Measurements from ENCODE around the gene UBR2. TPM values are rescaled to one million over a fixed set of nuclear protein-coding genes. Genes with fewer than 3 reads are reported as not detected.
"Not testable (repeated sequence)": the region's sequence is repeated elsewhere in the genome, so short reads cannot be mapped to it uniquely, and the experiment has no call there.

The UBR2 gene
- polyA plus RNA-seq, 4 donors = 9.0 to 24.2 (median 13.0) TPM

DNA sequence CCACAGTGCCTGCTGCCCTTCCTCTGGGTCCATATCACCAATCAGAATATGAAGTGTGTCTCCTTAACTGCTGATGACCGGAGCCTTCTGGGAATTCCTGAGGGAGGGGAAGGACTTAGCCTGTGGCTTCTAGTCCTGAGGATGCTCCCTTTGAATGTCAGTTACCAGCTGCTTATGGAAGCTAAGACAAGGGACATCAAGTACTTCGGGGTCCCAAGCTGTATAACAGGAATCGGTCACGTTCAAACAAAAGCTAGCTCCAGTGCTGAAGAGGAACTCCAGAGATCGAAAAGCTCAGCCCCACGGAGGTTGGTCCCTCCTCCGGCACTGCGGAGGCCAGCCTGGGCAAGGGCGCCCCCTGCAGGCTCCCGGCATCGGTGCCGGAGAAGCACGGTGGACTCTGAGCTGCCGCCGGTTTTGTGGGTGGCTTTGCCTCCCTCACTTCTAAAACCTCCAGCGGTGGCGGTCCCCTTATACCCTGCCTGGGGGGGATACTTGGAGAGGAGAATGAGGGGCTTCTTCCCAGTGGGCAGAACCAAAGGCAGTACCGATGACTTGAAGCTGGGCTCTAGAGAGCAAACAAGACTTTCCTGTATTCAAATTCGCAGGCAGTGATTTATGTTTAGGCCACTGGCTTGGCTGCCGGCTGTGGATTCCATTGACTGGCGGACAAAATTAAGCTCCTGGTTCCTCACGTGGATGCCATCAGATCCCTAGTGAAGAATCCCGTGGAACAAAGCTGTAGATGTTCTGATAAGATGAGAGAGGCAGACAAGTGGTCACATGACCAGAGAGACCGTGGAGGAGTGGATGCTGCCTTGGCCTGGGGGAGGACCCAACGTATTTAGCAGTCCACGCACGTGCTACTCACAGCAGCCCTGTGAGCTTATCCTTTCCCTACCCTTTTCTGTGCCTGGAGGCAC is 16.2 kb upstream of the UBR2 start:
- DNase-seq = peak; percentile 80 to 92
- no peak for FAIRE-seq
- H3K27me3 ChIP-seq (ENCODE audit: control insufficient read depth in 3 of 3, insufficient read depth in 3 of 3, low read length in 3 of 3) = no peaks in the 10 kb centered on the region
- H3K4me3 ChIP-seq (ENCODE audit: low read depth in 1 of 3, low read length in 3 of 3) = peak overlapping the region in 2 of 3 donors; percentile 22 to 52
- no peaks in the 10 kb centered on the region for H3K9me3 ChIP-seq (ENCODE audit: control insufficient read depth in 2 of 2, insufficient read depth in 1 of 2, low read depth in 1 of 2, low read length in 1 of 2)
- peak overlapping the region in 2 of 3 donors; percentile 63 to 81 for H3K27ac ChIP-seq (ENCODE audit: low read depth in 1 of 3, low read length in 2 of 3)
- no peaks in the 10 kb centered on the region for H3K36me3 ChIP-seq (ENCODE audit: control insufficient read depth in 3 of 3, insufficient read depth in 2 of 3, low read depth in 1 of 3, low read length in 3 of 3)
- WGBS, 3 donors = 4 to 11% (median 8%) methylated on average over 26 to 27 of the region's 27 CpGs
- H3K4me1 ChIP-seq (ENCODE audit: control insufficient read depth in 3 of 3, insufficient read depth in 2 of 3, low read depth in 1 of 3, low read length in 2 of 3) = peaks cover 0 to 4% (median 0%) of the 10 kb centered on the region in 3 donors

- WGBS, 3 donors = 90 to 97% (median 94%) methylated on average over 1 of the region's 1 CpG
- no peak for FAIRE-seq
- no peak overlapping the region for H3K4me3 ChIP-seq (ENCODE audit: low read depth in 1 of 3, low read length in 3 of 3)
- no peaks in the 10 kb centered on the region for H3K36me3 ChIP-seq (ENCODE audit: control insufficient read depth in 3 of 3, insufficient read depth in 2 of 3, low read depth in 1 of 3, low read length in 3 of 3)
- peaks cover 0 to 6% of the 10 kb centered on the region in 2 donors for H3K9me3 ChIP-seq (ENCODE audit: control insufficient read depth in 2 of 2, insufficient read depth in 1 of 2, low read depth in 1 of 2, low read length in 1 of 2)
- H3K27ac ChIP-seq (ENCODE audit: low read depth in 1 of 3, low read length in 2 of 3) = no peak overlapping the region
- no peaks in the 10 kb centered on the region for H3K27me3 ChIP-seq (ENCODE audit: control insufficient read depth in 3 of 3, insufficient read depth in 3 of 3, low read length in 3 of 3)
- peaks cover 0 to 9% (median 0%) of the 10 kb centered on the region in 3 donors for H3K4me1 ChIP-seq (ENCODE audit: control insufficient read depth in 3 of 3, insufficient read depth in 2 of 3, low read depth in 1 of 3, low read length in 2 of 3)
- no peak for DNase-seq
These were observed 13.6 kb upstream of the UBR2 start for GRCh38 chr6:42550277-42550676.

GRCh38 chr6:42551217-42551616 is 12.6 kb upstream of the UBR2 start:
- Histone ChIP-seq H3K27ac (ENCODE audit: low read depth in 1 of 3, low read length in 2 of 3) (no peak overlapping the region), H3K9me3 (ENCODE audit: control insufficient read depth in 2 of 2, insufficient read depth in 1 of 2, low read depth in 1 of 2, low read length in 1 of 2) (peaks cover 0 to 6% of the 10 kb centered on the region in 2 donors), H3K4me1 (ENCODE audit: control insufficient read depth in 3 of 3, insufficient read depth in 2 of 3, low read depth in 1 of 3, low read length in 2 of 3) (peaks cover 0 to 18% (median 0%) of the 10 kb centered on the region in 3 donors), H3K36me3 (ENCODE audit: control insufficient read depth in 3 of 3, insufficient read depth in 2 of 3, low read depth in 1 of 3, low read length in 3 of 3) (no peaks in the 10 kb centered on the region), H3K27me3 (ENCODE audit: control insufficient read depth in 3 of 3, insufficient read depth in 3 of 3, low read length in 3 of 3) (no peaks in the 10 kb centered on the region), H3K4me3 (ENCODE audit: low read depth in 1 of 3, low read length in 3 of 3) (no peak overlapping the region)
- WGBS, 3 donors = 78 to 92% (median 84%) methylated on average over 1 of the region's 1 CpG
- FAIRE-seq = no peak
- DNase-seq = no peak

GRCh38 chr6:42552380-42552779 is 11.4 kb upstream of the UBR2 start:
- H3K27ac ChIP-seq (ENCODE audit: low read depth in 1 of 3, low read length in 2 of 3) = no peak overlapping the region
- FAIRE-seq (no peak), DNase-seq (no peak)
- WGBS, 3 donors = 69 to 96% (median 84%) methylated on average over 5 of the region's 5 CpGs
- H3K27me3 ChIP-seq (ENCODE audit: control insufficient read depth in 3 of 3, insufficient read depth in 3 of 3, low read length in 3 of 3) = no peaks in the 10 kb centered on the region
- H3K4me3 ChIP-seq (ENCODE audit: low read depth in 1 of 3, low read length in 3 of 3) = no peak overlapping the region
- peaks cover 0 to 6% of the 10 kb centered on the region in 2 donors for H3K9me3 ChIP-seq (ENCODE audit: control insufficient read depth in 2 of 2, insufficient read depth in 1 of 2, low read depth in 1 of 2, low read length in 1 of 2)
- H3K4me1 ChIP-seq (ENCODE audit: control insufficient read depth in 3 of 3, insufficient read depth in 2 of 3, low read depth in 1 of 3, low read length in 2 of 3) = peaks cover 0 to 16% (median 0%) of the 10 kb centered on the region in 3 donors
- H3K36me3 ChIP-seq (ENCODE audit: control insufficient read depth in 3 of 3, insufficient read depth in 2 of 3, low read depth in 1 of 3, low read length in 3 of 3) = no peaks in the 10 kb centered on the region

DNA sequence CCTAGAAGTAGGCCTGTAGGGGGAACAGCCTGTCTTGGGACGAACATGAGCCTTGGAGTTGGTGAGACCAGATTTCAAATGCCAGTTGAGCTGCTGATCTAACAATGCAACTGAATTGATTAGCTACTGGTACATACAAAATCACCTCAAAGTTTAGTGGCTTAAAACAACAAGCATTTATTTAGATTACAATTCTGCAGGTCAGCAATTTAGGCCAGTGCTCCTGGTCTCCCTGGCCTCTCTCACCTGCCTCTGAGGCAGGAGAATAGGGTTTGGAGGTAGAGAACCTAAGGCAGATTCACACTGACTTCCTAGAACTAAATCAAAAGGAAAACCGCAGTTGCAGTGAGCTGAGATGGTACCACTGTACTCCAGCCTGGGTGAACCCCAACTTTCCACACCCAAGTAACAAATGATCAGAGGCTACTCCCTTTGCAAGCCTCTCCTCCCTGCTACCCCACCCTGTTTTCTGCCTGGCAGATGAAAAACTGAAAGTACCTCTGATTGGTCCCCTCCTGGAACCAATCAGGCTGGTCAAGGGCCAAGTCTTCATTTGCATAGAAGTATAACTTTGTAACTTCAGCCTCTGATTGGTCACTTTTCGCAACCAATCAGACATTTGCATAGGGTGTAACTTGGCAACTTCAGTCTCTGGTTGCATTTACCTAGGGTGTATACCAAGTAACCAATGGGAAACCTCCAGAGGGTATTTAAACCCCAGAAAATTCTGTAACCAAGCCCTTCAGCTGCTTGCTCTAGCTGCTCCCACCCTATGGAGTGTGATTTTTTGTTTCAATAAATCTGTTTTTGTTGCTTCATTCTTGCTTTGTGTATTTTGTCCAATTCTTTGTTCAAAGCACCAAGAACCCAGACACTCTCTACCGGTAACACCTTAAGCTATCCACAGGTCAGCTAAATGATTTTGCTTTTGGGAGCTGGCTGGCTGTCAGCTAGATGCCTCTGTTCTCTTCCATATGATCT is 8.1 kb upstream of the UBR2 start:
- DNase-seq = peak; percentile 87 to 100

GRCh38 chr6:42556462-42556861 is 7.4 kb upstream of the UBR2 start:
- no peaks in the 10 kb centered on the region for H3K27me3 ChIP-seq (ENCODE audit: control insufficient read depth in 3 of 3, insufficient read depth in 3 of 3, low read length in 3 of 3)
- no peaks in the 10 kb centered on the region for H3K36me3 ChIP-seq (ENCODE audit: control insufficient read depth in 3 of 3, insufficient read depth in 2 of 3, low read depth in 1 of 3, low read length in 3 of 3)
- WGBS, 3 donors = 13 to 59% (median 46%) methylated on average over 3 to 4 of the region's 4 CpGs
- H3K27ac ChIP-seq (ENCODE audit: low read depth in 1 of 3, low read length in 2 of 3) = peak overlapping the region; percentile 91 to 99 (median 94)
- peaks cover 0 to 6% of the 10 kb centered on the region in 2 donors for H3K9me3 ChIP-seq (ENCODE audit: control insufficient read depth in 2 of 2, insufficient read depth in 1 of 2, low read depth in 1 of 2, low read length in 1 of 2)
- H3K4me3 ChIP-seq (ENCODE audit: low read depth in 1 of 3, low read length in 3 of 3) = no peak overlapping the region
- no peak for FAIRE-seq
- DNase-seq = peak; percentile 92 to 98
- peaks cover 0 to 16% (median 0%) of the 10 kb centered on the region in 3 donors for H3K4me1 ChIP-seq (ENCODE audit: control insufficient read depth in 3 of 3, insufficient read depth in 2 of 3, low read depth in 1 of 3, low read length in 2 of 3)

More for the DNA sequence above, 8.1 kb upstream of the UBR2 start:
- H3K36me3 ChIP-seq (ENCODE audit: control insufficient read depth in 3 of 3, insufficient read depth in 2 of 3, low read depth in 1 of 3, low read length in 3 of 3) = no peaks in the 10 kb centered on the region
- H3K9me3 ChIP-seq (ENCODE audit: control insufficient read depth in 2 of 2, insufficient read depth in 1 of 2, low read depth in 1 of 2, low read length in 1 of 2) = peaks cover 0 to 6% of the 10 kb centered on the region in 2 donors
- peak overlapping the region; percentile 91 to 99 (median 94) for H3K27ac ChIP-seq (ENCODE audit: low read depth in 1 of 3, low read length in 2 of 3)
- WGBS, 3 donors = 37 to 72% (median 54%) methylated on average over 4 of the region's 4 CpGs
- peaks cover 0 to 16% (median 0%) of the 10 kb centered on the region in 3 donors for H3K4me1 ChIP-seq (ENCODE audit: control insufficient read depth in 3 of 3, insufficient read depth in 2 of 3, low read depth in 1 of 3, low read length in 2 of 3)
- H3K27me3 ChIP-seq (ENCODE audit: control insufficient read depth in 3 of 3, insufficient read depth in 3 of 3, low read length in 3 of 3) = no peaks in the 10 kb centered on the region
- H3K4me3 ChIP-seq (ENCODE audit: low read depth in 1 of 3, low read length in 3 of 3) = no peak overlapping the region
- peak; percentile 30 for FAIRE-seq

- not testable (repeated sequence) for H3K27me3 ChIP-seq (ENCODE audit: control insufficient read depth in 3 of 3, insufficient read depth in 3 of 3, low read length in 3 of 3); H3K27ac ChIP-seq (ENCODE audit: low read depth in 1 of 3, low read length in 2 of 3); H3K9me3 ChIP-seq (ENCODE audit: control insufficient read depth in 2 of 2, insufficient read depth in 1 of 2, low read depth in 1 of 2, low read length in 1 of 2); DNase-seq; FAIRE-seq; H3K4me3 ChIP-seq (ENCODE audit: low read depth in 1 of 3, low read length in 3 of 3); H3K36me3 ChIP-seq (ENCODE audit: control insufficient read depth in 3 of 3, insufficient read depth in 2 of 3, low read depth in 1 of 3, low read length in 3 of 3)
- 73 to 81% (median 79%) methylated on average over 6 of the region's 6 CpGs for WGBS, 3 donors
- H3K4me1 ChIP-seq (ENCODE audit: control insufficient read depth in 3 of 3, insufficient read depth in 2 of 3, low read depth in 1 of 3, low read length in 2 of 3) = peaks cover 0 to 21% (median 0%) of the 10 kb centered on the region in 3 donors
These were observed 4.6 kb upstream of the UBR2 start for GRCh38 chr6:42559276-42559675.

GRCh38 chr6:42561986-42562385 is 1.8 kb upstream of the UBR2 start:
- peaks cover 0 to 5% (median 0%) of the 10 kb centered on the region in 3 donors for H3K4me1 ChIP-seq (ENCODE audit: control insufficient read depth in 3 of 3, insufficient read depth in 2 of 3, low read depth in 1 of 3, low read length in 2 of 3)
- H3K9me3 ChIP-seq (ENCODE audit: control insufficient read depth in 2 of 2, insufficient read depth in 1 of 2, low read depth in 1 of 2, low read length in 1 of 2) = no peaks in the 10 kb centered on the region
- H3K4me3 ChIP-seq (ENCODE audit: low read depth in 1 of 3, low read length in 3 of 3) = no peak overlapping the region
- FAIRE-seq (no peak), DNase-seq (no peak)
- peaks cover 0 to 4% (median 0%) of the 10 kb centered on the region in 3 donors for H3K36me3 ChIP-seq (ENCODE audit: control insufficient read depth in 3 of 3, insufficient read depth in 2 of 3, low read depth in 1 of 3, low read length in 3 of 3)
- no peak overlapping the region for H3K27ac ChIP-seq (ENCODE audit: low read depth in 1 of 3, low read length in 2 of 3)
- WGBS, 3 donors = 66 to 69% (median 68%) methylated on average over 3 of the region's 3 CpGs
- no peaks in the 10 kb centered on the region for H3K27me3 ChIP-seq (ENCODE audit: control insufficient read depth in 3 of 3, insufficient read depth in 3 of 3, low read length in 3 of 3)
